Progenitor cell of endocrine pancreas (in vitro differentiated cells): ENCODE measurements around the gene FOXB1. TPM values are rescaled to one million over a fixed set of nuclear protein-coding genes. Genes with fewer than 3 reads are reported as not detected.
A peak's percentile ranks its signal among the peaks of the same experiment; 100 is the strongest.

ENCODE experiments used
- DNase-seq: peaks from one replicate; pipeline ENCODE4 v3.0.0; 2021; ENCODE audit warnings: low spot score; ENCODE audit not compliant: unreplicated experiment
- H3K27ac Mint-ChIP-seq: 2 replicates; pipeline ENCODE4 v1.8.0; 2021; ENCODE audit warnings: mild to moderate bottlenecking, moderate library complexity, mixed read lengths
- H3K27me3 Mint-ChIP-seq: 2 replicates; pipeline ENCODE4 v1.8.0; 2021; ENCODE audit warnings: mixed read lengths
- H3K36me3 Mint-ChIP-seq: 2 replicates; pipeline ENCODE4 v1.8.0; 2022; ENCODE audit warnings: mixed read lengths; ENCODE audit not compliant: insufficient read depth
- H3K4me1 Mint-ChIP-seq: 2 replicates; pipeline ENCODE4 v1.8.0; 2021; ENCODE audit warnings: low read depth, mixed read lengths
- H3K4me3 Mint-ChIP-seq: 2 replicates; pipeline ENCODE4 v1.8.0; 2021; ENCODE audit warnings: low read depth, mild to moderate bottlenecking, moderate library complexity, mixed read lengths
- H3K9me3 Mint-ChIP-seq: 2 replicates; pipeline ENCODE4 v1.8.0; 2021; ENCODE audit warnings: low read depth, mixed read lengths
- total RNA-seq: library from RNA; stranded (reverse); gene quantifications from 2 replicates; pipeline ENCODE4 v1.2.1, GENCODE V29; 2021
- TF ChIP-seq, protein P1 (sequence below): fragments of 200-600 bp; sonication (generic); IDR thresholded peaks from one replicate; pipeline ENCODE4 v1.5.0; 2021; ENCODE audit warnings: antibody characterized with exemption, mild to moderate bottlenecking; ENCODE audit not compliant: unreplicated experiment

FOXB1 gene
- total RNA-seq, 1 donor from 2014 or later, result not detected

DNA sequence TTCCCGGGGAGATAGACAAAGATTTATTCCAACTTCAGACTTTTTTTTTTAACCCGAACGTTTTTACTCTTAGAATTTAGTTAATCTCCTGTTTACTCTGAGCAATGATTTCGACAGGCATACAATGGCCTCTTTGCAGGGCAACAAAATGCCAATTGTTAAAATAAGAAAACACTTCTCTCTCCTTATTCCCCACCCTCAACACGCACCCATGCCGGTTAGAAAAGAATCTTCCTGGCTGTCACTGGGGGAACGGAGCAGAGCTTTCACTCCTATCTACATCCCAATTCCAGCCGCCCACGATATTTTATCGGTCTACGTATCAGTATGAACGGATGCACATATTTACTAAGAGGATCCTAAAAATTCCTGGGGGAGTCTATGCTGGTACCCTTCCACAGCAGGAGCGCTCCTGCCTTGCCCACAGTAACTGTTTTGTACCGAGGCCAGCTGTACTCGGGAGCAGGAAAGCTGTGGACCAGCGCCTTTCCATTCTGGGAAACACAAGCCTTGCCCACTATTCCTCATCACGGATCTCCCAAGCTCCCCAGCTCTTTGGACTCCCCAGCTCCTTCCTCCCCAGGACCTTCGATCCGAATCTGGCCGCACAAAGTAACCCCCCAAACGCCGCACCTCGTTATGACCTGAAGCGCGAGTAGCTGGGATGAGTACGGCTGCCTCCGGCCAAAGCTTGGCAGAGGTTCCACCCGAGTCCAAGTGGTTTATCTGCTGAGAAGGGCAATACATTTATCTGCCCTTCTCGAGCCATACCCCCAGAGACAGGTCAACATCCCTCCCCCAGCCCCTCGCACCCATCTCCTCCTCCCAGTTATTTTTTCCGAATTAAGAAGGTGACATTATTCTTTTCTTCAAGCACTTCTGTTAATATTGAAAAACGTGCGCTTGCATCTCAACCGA lies 2.2 kb upstream of the FOXB1 start:
- no peaks in the 10 kb centered on the region for H3K9me3 Mint-ChIP-seq
- H3K4me1 Mint-ChIP-seq, result peaks cover 38% of the 10 kb centered on the region
- no peak overlapping the region for H3K27ac Mint-ChIP-seq
- H3K4me3 Mint-ChIP-seq, result no peak overlapping the region
- H3K27me3 Mint-ChIP-seq, result peaks cover 98% of the 10 kb centered on the region
- TF ChIP-seq, protein P1, sequence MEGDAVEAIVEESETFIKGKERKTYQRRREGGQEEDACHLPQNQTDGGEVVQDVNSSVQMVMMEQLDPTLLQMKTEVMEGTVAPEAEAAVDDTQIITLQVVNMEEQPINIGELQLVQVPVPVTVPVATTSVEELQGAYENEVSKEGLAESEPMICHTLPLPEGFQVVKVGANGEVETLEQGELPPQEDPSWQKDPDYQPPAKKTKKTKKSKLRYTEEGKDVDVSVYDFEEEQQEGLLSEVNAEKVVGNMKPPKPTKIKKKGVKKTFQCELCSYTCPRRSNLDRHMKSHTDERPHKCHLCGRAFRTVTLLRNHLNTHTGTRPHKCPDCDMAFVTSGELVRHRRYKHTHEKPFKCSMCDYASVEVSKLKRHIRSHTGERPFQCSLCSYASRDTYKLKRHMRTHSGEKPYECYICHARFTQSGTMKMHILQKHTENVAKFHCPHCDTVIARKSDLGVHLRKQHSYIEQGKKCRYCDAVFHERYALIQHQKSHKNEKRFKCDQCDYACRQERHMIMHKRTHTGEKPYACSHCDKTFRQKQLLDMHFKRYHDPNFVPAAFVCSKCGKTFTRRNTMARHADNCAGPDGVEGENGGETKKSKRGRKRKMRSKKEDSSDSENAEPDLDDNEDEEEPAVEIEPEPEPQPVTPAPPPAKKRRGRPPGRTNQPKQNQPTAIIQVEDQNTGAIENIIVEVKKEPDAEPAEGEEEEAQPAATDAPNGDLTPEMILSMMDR, result no peak
- no peaks in the 10 kb centered on the region for H3K36me3 Mint-ChIP-seq
- DNase-seq, result no peak

DNA sequence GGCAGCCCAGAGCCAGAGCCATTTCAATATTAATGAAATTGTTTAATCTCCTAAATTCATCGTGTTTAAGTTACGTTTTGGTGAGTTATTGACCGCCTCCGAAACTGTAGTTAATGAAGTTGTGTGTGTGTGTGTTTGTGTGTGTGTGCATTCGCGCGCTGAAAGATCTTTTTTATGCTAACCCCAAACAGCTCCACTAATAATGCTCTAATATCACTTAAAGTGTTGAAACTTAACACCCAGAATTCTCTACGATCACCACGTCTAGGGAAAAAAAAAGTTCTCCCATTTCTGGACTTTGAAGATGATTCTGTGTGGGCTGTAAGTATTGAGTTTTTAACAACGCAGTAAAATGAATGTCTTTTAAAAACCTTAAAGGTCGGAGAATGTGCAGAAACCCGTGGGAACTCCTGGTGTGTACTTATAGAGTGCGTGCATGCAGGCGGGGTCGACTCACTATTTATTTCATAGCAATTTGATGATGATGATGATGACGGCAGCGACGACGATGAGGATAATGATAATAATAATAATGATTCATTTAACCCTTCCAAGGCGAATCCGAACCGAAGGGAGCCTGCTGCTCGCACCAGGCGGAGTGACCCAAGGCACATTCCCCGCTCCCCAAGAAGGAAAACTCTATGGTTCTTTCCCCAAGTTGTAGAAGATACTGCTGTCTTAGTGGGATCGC lies 1.4 kb upstream of the FOXB1 start:
- Mint-ChIP-seq H3K36me3 (no peaks in the 10 kb centered on the region), H3K4me1 (peaks cover 35% of the 10 kb centered on the region), H3K27ac (no peak overlapping the region), H3K4me3 (no peak overlapping the region), H3K9me3 (no peaks in the 10 kb centered on the region), H3K27me3 (peaks cover 98% of the 10 kb centered on the region)
- DNase-seq, result no peak
- TF ChIP-seq, protein P1, result no peak

DNA sequence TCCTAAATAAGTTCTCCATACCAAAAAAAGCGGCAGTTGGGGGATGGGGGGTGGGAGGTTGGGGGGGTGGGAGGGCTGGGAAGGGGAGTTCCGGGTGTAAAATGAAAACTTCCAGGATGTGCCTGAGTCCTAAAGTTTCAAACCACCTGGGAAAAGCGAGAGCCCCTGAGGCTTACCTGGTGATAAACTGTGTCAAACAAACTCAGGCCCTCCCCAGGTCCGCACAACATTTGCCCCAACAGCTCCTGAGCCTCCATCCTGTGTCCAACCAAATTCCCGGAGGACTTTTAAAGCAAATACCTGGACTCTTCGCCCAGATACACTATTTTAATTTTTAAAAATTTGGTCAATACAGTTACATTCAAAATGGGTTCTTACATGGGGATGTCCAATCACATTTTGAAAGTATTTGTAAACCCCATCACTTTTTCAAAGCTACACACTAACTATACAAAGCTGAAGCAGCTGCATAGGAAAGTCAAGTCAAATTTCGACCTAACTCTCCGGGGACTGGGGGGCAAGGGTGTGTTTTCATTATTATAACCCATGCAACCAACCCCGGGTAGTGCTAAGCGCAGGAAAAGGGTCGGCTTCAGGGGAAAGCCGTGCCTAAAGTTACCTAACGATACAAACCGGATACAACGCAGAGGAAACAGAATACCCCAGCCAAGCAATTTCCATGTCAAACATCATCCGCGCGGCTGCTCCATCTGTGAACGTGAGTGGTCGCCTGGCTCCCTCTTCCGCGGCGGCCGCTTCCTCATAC lies 685 bp upstream of the FOXB1 start:
- H3K27me3 Mint-ChIP-seq, result peaks cover 98% of the 10 kb centered on the region
- H3K4me3 Mint-ChIP-seq, result peak overlapping the region; percentile 47
- no peaks in the 10 kb centered on the region for H3K36me3 Mint-ChIP-seq
- DNase-seq, result no peak
- no peak overlapping the region for H3K27ac Mint-ChIP-seq
- H3K4me1 Mint-ChIP-seq, result peaks cover 33% of the 10 kb centered on the region
- TF ChIP-seq, protein P1, result no peak
- no peaks in the 10 kb centered on the region for H3K9me3 Mint-ChIP-seq

DNA sequence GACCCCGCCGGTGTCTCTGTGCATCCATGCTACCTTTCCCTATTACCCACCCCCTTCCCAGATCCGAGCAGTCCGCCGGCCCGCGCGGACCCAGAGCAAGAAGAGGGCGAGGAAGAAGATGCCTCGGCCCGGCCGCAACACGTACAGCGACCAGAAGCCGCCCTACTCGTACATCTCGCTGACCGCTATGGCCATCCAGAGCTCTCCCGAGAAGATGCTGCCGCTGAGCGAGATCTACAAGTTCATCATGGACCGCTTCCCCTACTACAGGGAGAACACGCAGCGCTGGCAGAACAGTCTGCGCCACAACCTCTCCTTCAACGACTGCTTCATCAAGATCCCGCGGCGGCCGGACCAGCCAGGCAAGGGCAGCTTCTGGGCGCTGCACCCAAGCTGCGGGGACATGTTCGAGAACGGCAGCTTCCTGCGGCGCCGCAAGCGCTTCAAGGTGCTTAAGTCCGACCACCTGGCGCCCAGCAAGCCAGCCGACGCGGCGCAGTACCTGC lies 788 bp downstream of the FOXB1 start:
- no peak overlapping the region for H3K27ac Mint-ChIP-seq
- no peaks in the 10 kb centered on the region for H3K9me3 Mint-ChIP-seq
- peaks cover 28% of the 10 kb centered on the region for H3K4me1 Mint-ChIP-seq
- no peaks in the 10 kb centered on the region for H3K36me3 Mint-ChIP-seq
- TF ChIP-seq, protein P1, result no peak
- H3K4me3 Mint-ChIP-seq, result peak overlapping the region; percentile 61
- DNase-seq, result no peak
- peaks cover 98% of the 10 kb centered on the region for H3K27me3 Mint-ChIP-seq
